Ishikawa (cell line): ENCODE data around the gene CRTAC1.

Source experiments
- CEBPB ChIP-seq: IDR thresholded peaks from 2 replicates; pipeline ENCODE4 v1.6.1; 2012
- CREB1 ChIP-seq: IDR thresholded peaks from 2 replicates; pipeline ENCODE4 v1.6.1; 2012; ENCODE audit warnings: low read depth
- EGR1 ChIP-seq: IDR thresholded peaks from 2 replicates; pipeline ENCODE4 v1.6.1; 2012
- EP300 ChIP-seq: IDR thresholded peaks from 2 replicates; pipeline ENCODE4 v1.6.1; 2012; ENCODE audit warnings: borderline replicate concordance
- FOXM1 ChIP-seq: IDR thresholded peaks from 2 replicates; pipeline ENCODE4 v1.6.1; 2012; ENCODE audit warnings: low read depth, borderline replicate concordance
- RAD21 ChIP-seq: IDR thresholded peaks from 2 replicates; pipeline ENCODE4 v1.6.1; 2012; ENCODE audit warnings: low read depth
- TAF1 ChIP-seq: IDR thresholded peaks from 2 replicates; pipeline ENCODE4 v1.6.1; 2012; ENCODE audit warnings: low read depth, mild to moderate bottlenecking
- TCF12 ChIP-seq: IDR thresholded peaks from 2 replicates; pipeline ENCODE4 v1.6.1; 2012; ENCODE audit warnings: low read depth
- TF ChIP-seq, protein P1 (sequence below): IDR thresholded peaks from 2 replicates; pipeline ENCODE4 v1.6.1; 2012; ENCODE audit warnings: low read depth, mild to moderate bottlenecking
- TF ChIP-seq, protein P2 (sequence below): IDR thresholded peaks from 2 replicates; pipeline ENCODE4 v1.6.1; 2012

DNA sequence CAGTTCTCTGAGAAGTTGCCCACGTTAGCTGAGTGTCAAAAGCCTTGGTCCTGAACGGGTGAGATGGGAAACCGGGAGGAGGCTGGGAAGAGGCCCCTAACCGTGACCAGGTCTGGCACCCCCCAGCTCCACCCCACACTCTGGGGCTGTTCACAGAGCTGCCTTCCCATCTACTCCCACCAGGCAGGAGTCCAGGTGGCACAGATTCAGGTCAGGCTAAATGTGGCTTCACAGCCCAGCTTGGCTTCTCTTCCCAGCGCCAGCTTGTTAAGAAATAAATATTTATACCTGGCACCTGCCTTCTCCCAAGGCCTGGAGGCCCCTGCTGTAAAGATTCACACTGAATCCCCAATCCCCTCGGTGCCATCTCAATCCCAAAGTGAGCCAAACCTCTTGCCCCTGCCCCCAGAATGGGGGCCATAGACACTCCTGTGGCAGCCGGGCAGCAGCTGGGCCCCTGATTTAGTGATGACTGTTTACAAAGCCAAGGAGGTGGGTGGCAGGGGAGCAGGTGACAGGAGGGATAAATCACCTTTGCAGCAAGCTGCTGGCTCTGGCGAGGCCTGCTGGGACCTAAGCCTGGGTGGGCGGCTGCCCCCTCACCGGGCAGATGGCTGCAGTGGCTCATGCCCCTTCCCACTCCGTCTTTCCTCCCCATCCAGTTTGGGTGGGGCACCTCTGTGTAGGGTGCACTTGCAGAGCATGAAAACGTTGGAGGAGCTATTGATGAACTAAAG, 108.2 kb downstream of the CRTAC1 start:
- no peak for TF ChIP-seq TAF1
- TF ChIP-seq RAD21, result no peak
- TF ChIP-seq CREB1, result no peak
- TF ChIP-seq CEBPB, result no peak
- TF ChIP-seq EP300, result no peak
- TF ChIP-seq, protein P1, sequence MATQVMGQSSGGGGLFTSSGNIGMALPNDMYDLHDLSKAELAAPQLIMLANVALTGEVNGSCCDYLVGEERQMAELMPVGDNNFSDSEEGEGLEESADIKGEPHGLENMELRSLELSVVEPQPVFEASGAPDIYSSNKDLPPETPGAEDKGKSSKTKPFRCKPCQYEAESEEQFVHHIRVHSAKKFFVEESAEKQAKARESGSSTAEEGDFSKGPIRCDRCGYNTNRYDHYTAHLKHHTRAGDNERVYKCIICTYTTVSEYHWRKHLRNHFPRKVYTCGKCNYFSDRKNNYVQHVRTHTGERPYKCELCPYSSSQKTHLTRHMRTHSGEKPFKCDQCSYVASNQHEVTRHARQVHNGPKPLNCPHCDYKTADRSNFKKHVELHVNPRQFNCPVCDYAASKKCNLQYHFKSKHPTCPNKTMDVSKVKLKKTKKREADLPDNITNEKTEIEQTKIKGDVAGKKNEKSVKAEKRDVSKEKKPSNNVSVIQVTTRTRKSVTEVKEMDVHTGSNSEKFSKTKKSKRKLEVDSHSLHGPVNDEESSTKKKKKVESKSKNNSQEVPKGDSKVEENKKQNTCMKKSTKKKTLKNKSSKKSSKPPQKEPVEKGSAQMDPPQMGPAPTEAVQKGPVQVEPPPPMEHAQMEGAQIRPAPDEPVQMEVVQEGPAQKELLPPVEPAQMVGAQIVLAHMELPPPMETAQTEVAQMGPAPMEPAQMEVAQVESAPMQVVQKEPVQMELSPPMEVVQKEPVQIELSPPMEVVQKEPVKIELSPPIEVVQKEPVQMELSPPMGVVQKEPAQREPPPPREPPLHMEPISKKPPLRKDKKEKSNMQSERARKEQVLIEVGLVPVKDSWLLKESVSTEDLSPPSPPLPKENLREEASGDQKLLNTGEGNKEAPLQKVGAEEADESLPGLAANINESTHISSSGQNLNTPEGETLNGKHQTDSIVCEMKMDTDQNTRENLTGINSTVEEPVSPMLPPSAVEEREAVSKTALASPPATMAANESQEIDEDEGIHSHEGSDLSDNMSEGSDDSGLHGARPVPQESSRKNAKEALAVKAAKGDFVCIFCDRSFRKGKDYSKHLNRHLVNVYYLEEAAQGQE, result no peak
- TF ChIP-seq, protein P2, sequence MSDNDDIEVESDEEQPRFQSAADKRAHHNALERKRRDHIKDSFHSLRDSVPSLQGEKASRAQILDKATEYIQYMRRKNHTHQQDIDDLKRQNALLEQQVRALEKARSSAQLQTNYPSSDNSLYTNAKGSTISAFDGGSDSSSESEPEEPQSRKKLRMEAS, result no peak
- no peak for TF ChIP-seq EGR1
- TF ChIP-seq FOXM1, result no peak
- TF ChIP-seq TCF12, result no peak
